PC-3 (cell line): ENCODE measurements around the gene NALCN. TPM values are rescaled to one million over a fixed set of nuclear protein-coding genes. Genes with fewer than 3 reads are reported as not detected.
A peak's percentile ranks its signal among the peaks of the same experiment; 100 is the strongest.

Experiments
- ATAC-seq: fragments of 200-7000 bp; cut with Tn5 transposase; 2 replicates; pipeline ENCODE4 v1.9.1; 2020; ENCODE audit warnings: mild to moderate bottlenecking, moderate library complexity
- BruUV-seq: library from RNA; stranded (reverse); fragments of 400-500 nt; replicated peaks from 2 replicates; lab custom pipeline; 2021; lab: Mats Ljungman, UMichigan
- CTCF ChIA-PET: fragments of 300-600 bp; sonication (Branson Sonifier 250); formaldehyde crosslinking; loops from one replicate; lab custom pipeline; 2022; ENCODE audit warnings: antibody characterized with exemption; lab: Charles Lee
- POLR2A ChIA-PET: fragments of 300-600 bp; sonication (Branson Sonifier 250); formaldehyde crosslinking; loops from one replicate; lab custom pipeline; 2022; ENCODE audit warnings: antibody characterized with exemption; ENCODE audit not compliant: unreplicated experiment; lab: Charles Lee
- DNase-seq: peaks from one replicate; pipeline ENCODE4 v3.0.0-alpha.2; 2015
- H2AFZ ChIP-seq: fragments of 300-600 bp; sonication (generic); 2 replicates; pipeline ENCODE4 v1.6.0; 2016; ENCODE audit warnings: antibody characterized with exemption, low read length
- H3F3A ChIP-seq: fragments of 300-600 bp; sonication (generic); one replicate; pipeline ENCODE4 v1.6.0; 2017; ENCODE audit warnings: antibody characterized with exemption, low read length, control low read depth, mild to moderate bottlenecking; ENCODE audit not compliant: unreplicated experiment
- H3K27ac ChIP-seq: fragments of 300-600 bp; sonication (generic); 2 replicates; pipeline ENCODE4 v1.5.1; 2016; ENCODE audit warnings: mild to moderate bottlenecking, low read length
- H3K27me3 ChIP-seq: fragments of 300-600 bp; sonication (generic); 2 replicates; pipeline ENCODE4 v1.6.1; 2016; ENCODE audit warnings: low read length, mixed read lengths
- H3K36me3 ChIP-seq: fragments of 300-600 bp; sonication (generic); 2 replicates; pipeline ENCODE4 v1.6.1; 2016; ENCODE audit warnings: low read depth, mixed run types, low read length, mixed read lengths
- H3K4me1 ChIP-seq: fragments of 300-600 bp; sonication (generic); 2 replicates; pipeline ENCODE4 v1.5.1; 2016; ENCODE audit warnings: low read length; ENCODE audit not compliant: insufficient read depth
- H3K4me2 ChIP-seq: fragments of 300-600 bp; sonication (generic); 2 replicates; pipeline ENCODE4 v1.6.0; 2016; ENCODE audit warnings: low read length
- H3K4me3 ChIP-seq: fragments of 300-600 bp; sonication (generic); 2 replicates; pipeline ENCODE4 v1.5.1; 2016; ENCODE audit warnings: mild to moderate bottlenecking, low read length, mixed read lengths
- H3K79me2 ChIP-seq: fragments of 300-600 bp; sonication (generic); 2 replicates; pipeline ENCODE4 v1.6.1; 2017; ENCODE audit warnings: low read length, mixed read lengths
- H3K9ac ChIP-seq: fragments of 300-600 bp; sonication (generic); 2 replicates; pipeline ENCODE4 v1.6.0; 2016; ENCODE audit warnings: mild to moderate bottlenecking, low read length
- H3K9me2 ChIP-seq: fragments of 300-600 bp; sonication (generic); replicated peaks from 2 replicates; pipeline ENCODE4 v1.6.1; 2016; ENCODE audit warnings: mixed run types, low read length, mixed read lengths
- H3K9me3 ChIP-seq: fragments of 300-600 bp; sonication (generic); 2 replicates; pipeline ENCODE4 v1.6.1; 2016; ENCODE audit warnings: low read length, mixed read lengths
- H4K20me1 ChIP-seq: fragments of 300-600 bp; sonication (generic); 2 replicates; pipeline ENCODE4 v1.6.1; 2016; ENCODE audit warnings: low read length, mixed read lengths
- EZH2 ChIP-seq: fragments of 300-600 bp; sonication (generic); IDR thresholded peaks from one replicate; pipeline ENCODE4 v1.6.1; 2017; ENCODE audit warnings: antibody characterized with exemption, mild to moderate bottlenecking, low read length; ENCODE audit not compliant: unreplicated experiment
- EZH2phosphoT487 ChIP-seq: fragments of 300-600 bp; sonication (generic); IDR thresholded peaks from 2 replicates; pipeline ENCODE4 v1.6.1; 2018; ENCODE audit warnings: mild to moderate bottlenecking, antibody characterized with exemption, low read length, borderline replicate concordance
- intact Hi-C: fragments of 100-400 bp; cut with micrococcal nuclease; formaldehyde crosslinking; loops from 2 replicates; pipeline ENCODE4 v1.9.0; 2023
- total RNA-seq: library from RNA; depleted of rRNA; stranded (reverse); fragments of >200 nt; gene quantifications from 2 replicates; pipeline ENCODE4 v1.2.3, GENCODE V29; 2014
- TF ChIP-seq, protein P1 (sequence below): fragments of 300-600 bp; sonication (generic); conservative IDR thresholded peaks from 2 replicates; pipeline ENCODE4 v1.5.1; 2017; ENCODE audit warnings: antibody characterized with exemption, low read depth, mild to moderate bottlenecking, low read length

The NALCN gene
- total RNA-seq, 1 experiment from 2014 or later = 11.8 TPM

DNA sequence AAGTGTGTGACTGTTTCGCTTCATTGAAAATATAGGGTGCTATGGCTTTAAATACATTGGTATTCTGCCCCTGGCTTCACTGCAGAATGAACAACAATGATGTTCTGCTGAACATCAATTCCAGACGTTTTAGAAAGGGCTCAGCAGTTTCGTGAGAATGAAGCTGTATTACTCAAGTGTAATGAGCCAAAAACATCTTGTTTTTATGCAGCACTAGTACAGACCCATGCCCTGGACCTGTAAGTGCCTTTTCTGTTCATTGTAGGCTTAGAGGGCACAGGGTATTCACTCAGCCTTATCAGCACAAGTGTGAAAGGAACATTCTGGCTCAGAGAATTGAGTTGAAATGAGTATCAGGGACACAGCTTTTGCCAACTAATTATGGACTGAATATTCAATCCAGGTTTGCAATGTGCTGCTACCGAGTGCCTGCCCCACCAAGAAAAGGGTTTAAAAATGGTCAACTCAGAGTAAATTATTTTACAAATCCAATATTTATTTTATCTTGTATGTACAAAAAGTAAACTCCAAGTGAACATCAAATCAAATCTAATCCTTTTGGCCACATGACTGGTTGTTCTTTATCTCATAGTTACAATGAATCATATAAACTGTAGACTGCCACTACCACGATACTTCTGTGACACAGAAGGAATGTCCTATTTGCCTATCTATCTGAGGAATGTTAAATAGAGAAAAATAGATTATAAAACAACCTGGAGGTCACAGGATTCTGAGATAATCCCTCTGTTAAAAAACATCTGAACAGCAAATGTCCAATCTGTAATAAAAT, 362.8 kb downstream of the NALCN start:
- no peak overlapping the region for H2AFZ ChIP-seq
- no peak for DNase-seq
- H3K9me3 ChIP-seq = no peaks in the 10 kb centered on the region
- intact Hi-C loops = no loop called here
- H3F3A ChIP-seq = no peaks in the 10 kb centered on the region
- no peak for TF ChIP-seq EZH2phosphoT487
- TF ChIP-seq, protein P1, sequence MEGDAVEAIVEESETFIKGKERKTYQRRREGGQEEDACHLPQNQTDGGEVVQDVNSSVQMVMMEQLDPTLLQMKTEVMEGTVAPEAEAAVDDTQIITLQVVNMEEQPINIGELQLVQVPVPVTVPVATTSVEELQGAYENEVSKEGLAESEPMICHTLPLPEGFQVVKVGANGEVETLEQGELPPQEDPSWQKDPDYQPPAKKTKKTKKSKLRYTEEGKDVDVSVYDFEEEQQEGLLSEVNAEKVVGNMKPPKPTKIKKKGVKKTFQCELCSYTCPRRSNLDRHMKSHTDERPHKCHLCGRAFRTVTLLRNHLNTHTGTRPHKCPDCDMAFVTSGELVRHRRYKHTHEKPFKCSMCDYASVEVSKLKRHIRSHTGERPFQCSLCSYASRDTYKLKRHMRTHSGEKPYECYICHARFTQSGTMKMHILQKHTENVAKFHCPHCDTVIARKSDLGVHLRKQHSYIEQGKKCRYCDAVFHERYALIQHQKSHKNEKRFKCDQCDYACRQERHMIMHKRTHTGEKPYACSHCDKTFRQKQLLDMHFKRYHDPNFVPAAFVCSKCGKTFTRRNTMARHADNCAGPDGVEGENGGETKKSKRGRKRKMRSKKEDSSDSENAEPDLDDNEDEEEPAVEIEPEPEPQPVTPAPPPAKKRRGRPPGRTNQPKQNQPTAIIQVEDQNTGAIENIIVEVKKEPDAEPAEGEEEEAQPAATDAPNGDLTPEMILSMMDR = no peak
- TF ChIP-seq EZH2 = no peak
- no peak overlapping the region for H3K9ac ChIP-seq
- H3K27ac ChIP-seq = no peak overlapping the region
- no peak for ATAC-seq
- H3K79me2 ChIP-seq = no peaks in the 10 kb centered on the region
- H3K9me2 ChIP-seq = no peaks in the 10 kb centered on the region
- BruUV-seq = no TSS peak
- H3K4me1 ChIP-seq = no peaks in the 10 kb centered on the region
- no peaks in the 10 kb centered on the region for H3K36me3 ChIP-seq
- POLR2A ChIA-PET = no interaction called here
- no peak overlapping the region for H3K4me3 ChIP-seq
- no peaks in the 10 kb centered on the region for H3K27me3 ChIP-seq
- H3K4me2 ChIP-seq = no peak overlapping the region
- H4K20me1 ChIP-seq = no peaks in the 10 kb centered on the region
- CTCF ChIA-PET = no interaction called here

DNA sequence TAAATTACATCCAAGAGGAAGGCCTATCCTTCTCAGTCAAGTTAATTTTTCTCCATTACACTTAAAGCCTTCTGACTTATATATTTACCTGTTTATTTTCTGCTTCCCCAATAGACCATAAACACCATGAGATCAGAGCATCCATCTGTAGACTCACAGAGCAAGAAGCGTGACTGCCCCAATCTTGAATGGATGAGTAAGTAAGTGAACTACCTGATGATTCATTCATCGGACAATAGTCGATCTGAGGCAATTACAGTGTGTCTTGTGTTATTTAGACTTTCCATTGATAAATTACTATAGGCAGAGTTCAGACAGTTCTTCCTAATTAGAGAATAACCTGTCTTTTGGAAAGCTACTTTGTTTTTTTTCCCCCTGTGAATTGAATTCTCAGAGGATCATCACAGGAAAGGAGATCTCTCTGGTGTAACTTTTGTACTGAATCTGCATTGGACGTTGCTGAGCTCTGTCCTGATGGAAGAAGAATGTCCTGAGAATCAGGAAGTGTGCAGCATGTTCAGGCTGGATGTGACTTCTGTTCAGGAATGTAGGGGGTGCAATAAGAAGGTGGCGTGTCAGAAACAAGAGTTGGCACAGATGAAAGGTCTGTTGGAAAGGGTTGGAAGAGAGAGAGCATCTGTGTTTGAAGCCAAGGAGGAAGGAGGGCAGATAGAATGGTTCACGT, 367.0 kb downstream of the NALCN start:
- POLR2A ChIA-PET = no interaction called here

More for the DNA sequence above, 367.0 kb downstream of the NALCN start:
- BruUV-seq = no TSS peak
- H3K4me1 ChIP-seq = no peaks in the 10 kb centered on the region
- H3K79me2 ChIP-seq = no peaks in the 10 kb centered on the region
- H3K27ac ChIP-seq = no peak overlapping the region
- H3K9ac ChIP-seq = no peak overlapping the region
- H3K9me3 ChIP-seq = no peaks in the 10 kb centered on the region
- H4K20me1 ChIP-seq = no peaks in the 10 kb centered on the region
- DNase-seq = peak; percentile 39
- no peaks in the 10 kb centered on the region for H3K36me3 ChIP-seq
- no peak; the same call in 1 of the 2 replicates for ATAC-seq
- H2AFZ ChIP-seq = no peak overlapping the region
- H3K4me2 ChIP-seq = no peak overlapping the region
- no peak overlapping the region for H3K4me3 ChIP-seq
- H3F3A ChIP-seq = no peaks in the 10 kb centered on the region
- no peaks in the 10 kb centered on the region for H3K27me3 ChIP-seq
- no peaks in the 10 kb centered on the region for H3K9me2 ChIP-seq
- TF ChIP-seq EZH2 = no peak
- TF ChIP-seq, protein P1 = no peak
- CTCF ChIA-PET = no interaction called here
- intact Hi-C loops = no loop called here
